ENCODE data around the gene CDC42EP1. TPM values are rescaled to one million over a fixed set of nuclear protein-coding genes. Genes with fewer than 3 reads are reported as not detected.

The CDC42EP1 gene
- total RNA-seq, 1 experiment from 2014 or later: 62.5 TPM

GRCh38 chr22:37604074-37604473, 43.8 kb downstream of the CDC42EP1 start:
- H3K9me3 ChIP-seq (ENCODE audit: control insufficient read depth, insufficient read depth, low read depth, low read length): no peaks in the 10 kb centered on the region
- POLR2A ChIA-PET: interaction anchor here (0.7 kb wide), 1 partner anchor 148 kb away, joined by 10 read pairs; no protein-coding TSS in a partner anchor
- ATAC-seq (no peak), DNase-seq (ENCODE audit: low read depth, low spot score) (no peak)
- CTCF ChIA-PET: interaction anchor here (0.7 kb wide), 2 partner anchors 37 to 134 kb away, joined by 3 to 7 read pairs; no protein-coding TSS in a partner anchor
- no peak for TF ChIP-seq SIN3A (IDR thresholded peaks at IDR 0.05; ENCODE audit: borderline replicate concordance, insufficient read depth, low read depth, low read length)
- no peak overlapping the region for H3K27ac ChIP-seq (ENCODE audit: low read length)
- no peaks in the 10 kb centered on the region for H3K4me1 ChIP-seq (ENCODE audit: control insufficient read depth, insufficient read depth, low read length)
- intact Hi-C loops (cut with micrococcal nuclease; ENCODE audit: unreplicated experiment): no loop called here
- H3K4me3 ChIP-seq (ENCODE audit: low read depth in 2 of 2, low read length in 2 of 2): no peak overlapping the region
- no peaks in the 10 kb centered on the region; the same call in 1 of the 2 replicates for H3K36me3 ChIP-seq (ENCODE audit: control insufficient read depth, insufficient read depth, low read length)
- no peaks in the 10 kb centered on the region for H3K27me3 ChIP-seq (ENCODE audit: control insufficient read depth, insufficient read depth, low read length)
- in situ Hi-C loops (cut with HindIII; ENCODE audit: low pct_unique_long_range_greater_than_20kb, low sequenced_read_pairs): no loop called here
- no TSS peak for BruUV-seq (replicated peaks)

- intact Hi-C loops (cut with micrococcal nuclease; ENCODE audit: unreplicated experiment): no loop called here
- no TSS peak for BruUV-seq (replicated peaks)
- H3K36me3 ChIP-seq (ENCODE audit: control insufficient read depth, insufficient read depth, low read length): peaks cover 5% of the 10 kb centered on the region; the same call in 1 of the 2 replicates
- no peak overlapping the region for H3K4me3 ChIP-seq (ENCODE audit: low read depth in 2 of 2, low read length in 2 of 2)
- H3K27ac ChIP-seq (ENCODE audit: low read length): no peak overlapping the region
- no peaks in the 10 kb centered on the region for H3K27me3 ChIP-seq (ENCODE audit: control insufficient read depth, insufficient read depth, low read length)
- DNase-seq (ENCODE audit: low read depth, low spot score) (no peak), ATAC-seq (no peak)
- TF ChIP-seq POLR2AphosphoS5 (IDR thresholded peaks at IDR 0.05; ENCODE audit: low read depth, low read length) (no peak), CTCF (IDR thresholded peaks at IDR 0.05) (no peak), TCF7L2 (IDR thresholded peaks at IDR 0.05; ENCODE audit: low read depth, low read length) (no peak)
- TF ChIP-seq, protein P1, sequence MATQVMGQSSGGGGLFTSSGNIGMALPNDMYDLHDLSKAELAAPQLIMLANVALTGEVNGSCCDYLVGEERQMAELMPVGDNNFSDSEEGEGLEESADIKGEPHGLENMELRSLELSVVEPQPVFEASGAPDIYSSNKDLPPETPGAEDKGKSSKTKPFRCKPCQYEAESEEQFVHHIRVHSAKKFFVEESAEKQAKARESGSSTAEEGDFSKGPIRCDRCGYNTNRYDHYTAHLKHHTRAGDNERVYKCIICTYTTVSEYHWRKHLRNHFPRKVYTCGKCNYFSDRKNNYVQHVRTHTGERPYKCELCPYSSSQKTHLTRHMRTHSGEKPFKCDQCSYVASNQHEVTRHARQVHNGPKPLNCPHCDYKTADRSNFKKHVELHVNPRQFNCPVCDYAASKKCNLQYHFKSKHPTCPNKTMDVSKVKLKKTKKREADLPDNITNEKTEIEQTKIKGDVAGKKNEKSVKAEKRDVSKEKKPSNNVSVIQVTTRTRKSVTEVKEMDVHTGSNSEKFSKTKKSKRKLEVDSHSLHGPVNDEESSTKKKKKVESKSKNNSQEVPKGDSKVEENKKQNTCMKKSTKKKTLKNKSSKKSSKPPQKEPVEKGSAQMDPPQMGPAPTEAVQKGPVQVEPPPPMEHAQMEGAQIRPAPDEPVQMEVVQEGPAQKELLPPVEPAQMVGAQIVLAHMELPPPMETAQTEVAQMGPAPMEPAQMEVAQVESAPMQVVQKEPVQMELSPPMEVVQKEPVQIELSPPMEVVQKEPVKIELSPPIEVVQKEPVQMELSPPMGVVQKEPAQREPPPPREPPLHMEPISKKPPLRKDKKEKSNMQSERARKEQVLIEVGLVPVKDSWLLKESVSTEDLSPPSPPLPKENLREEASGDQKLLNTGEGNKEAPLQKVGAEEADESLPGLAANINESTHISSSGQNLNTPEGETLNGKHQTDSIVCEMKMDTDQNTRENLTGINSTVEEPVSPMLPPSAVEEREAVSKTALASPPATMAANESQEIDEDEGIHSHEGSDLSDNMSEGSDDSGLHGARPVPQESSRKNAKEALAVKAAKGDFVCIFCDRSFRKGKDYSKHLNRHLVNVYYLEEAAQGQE (IDR thresholded peaks at IDR 0.05; ENCODE audit: insufficient read depth in 1 of 2, low read depth in 2 of 2, low read length in 1 of 2): no peak
- peaks cover 1% of the 10 kb centered on the region for H3K4me1 ChIP-seq (ENCODE audit: control insufficient read depth, insufficient read depth, low read length)
- in situ Hi-C loops (cut with HindIII; ENCODE audit: low pct_unique_long_range_greater_than_20kb, low sequenced_read_pairs): no loop called here
- H3K9me3 ChIP-seq (ENCODE audit: control insufficient read depth, insufficient read depth, low read depth, low read length): no peaks in the 10 kb centered on the region
- ChIA-PET POLR2A (interaction anchor here (0.6 kb wide), 1 partner anchor 590 kb away, joined by 7 read pairs; no protein-coding TSS in a partner anchor), CTCF (interaction anchor here (0.7 kb wide), 1 partner anchor 38 kb away, joined by 7 read pairs; no protein-coding TSS in a partner anchor)
Measured at GRCh38 chr22:37604875-37605274, 44.6 kb downstream of the CDC42EP1 start.
